Astrocyte of the spinal cord (primary cell): ENCODE measurements around the gene COL1A1.

Source experiments
- DNase-seq: peaks from one replicate; pipeline ENCODE4 v3.0.0; 2011; ENCODE audit warnings: low read depth, low spot score
- H3K4me3 ChIP-seq: 2 replicates; pipeline ENCODE4 v1.5.1; 2011; ENCODE audit warnings: low read depth, mild to moderate bottlenecking, low read length, moderate library complexity
- CTCF ChIP-seq: IDR thresholded peaks from 2 replicates; pipeline ENCODE4 v1.5.1; 2012; ENCODE audit warnings: low read depth, mild to moderate bottlenecking, low read length, inconsistent platforms
- in situ Hi-C: cut with HindIII; loops from 2 replicates; pipeline ENCODE4 v1.10.0; 2017; ENCODE audit warnings: low sequenced_read_pairs

Gene COL1A1

GRCh38 chr17:50210240-50211225, 9.1 kb upstream of the COL1A1 start:
- in situ Hi-C loops = no loop called here
- peak overlapping the region; percentile 18 for H3K4me3 ChIP-seq
- peak; percentile 99 for DNase-seq
- no peak for TF ChIP-seq CTCF

GRCh38 chr17:50209472-50210239, 8.2 kb upstream of the COL1A1 start:
- TF ChIP-seq CTCF = no peak
- peak overlapping the region; percentile 18 for H3K4me3 ChIP-seq
- peak; percentile 99 for DNase-seq
- in situ Hi-C loops = no loop called here

- DNase-seq = no peak
- no peak overlapping the region for H3K4me3 ChIP-seq
- TF ChIP-seq CTCF = no peak
- in situ Hi-C loops = no loop called here
Observed at GRCh38 chr17:50209133-50209471, 7.7 kb upstream of the COL1A1 start.

GRCh38 chr17:50208611-50209061, 7.2 kb upstream of the COL1A1 start:
- in situ Hi-C loops = no loop called here
- no peak for TF ChIP-seq CTCF
- H3K4me3 ChIP-seq = no peak overlapping the region
- no peak for DNase-seq

GRCh38 chr17:50207792-50208567, 6.5 kb upstream of the COL1A1 start:
- TF ChIP-seq CTCF = no peak
- H3K4me3 ChIP-seq = no peak overlapping the region
- in situ Hi-C loops = no loop called here
- no peak for DNase-seq

GRCh38 chr17:50207315-50207714, 5.9 kb upstream of the COL1A1 start:
- H3K4me3 ChIP-seq = no peak overlapping the region
- DNase-seq = no peak
- in situ Hi-C loops = no loop called here
- TF ChIP-seq CTCF = no peak
